ENCODE data around the gene GATAD2B. TPM values are rescaled to one million over a fixed set of nuclear protein-coding genes. Genes with fewer than 3 reads are reported as not detected.
"Not testable (repeated sequence)": the region's sequence is repeated elsewhere in the genome, so short reads cannot be mapped to it uniquely, and the experiment has no call there.

Gene GATAD2B
- polyA plus RNA-seq, 1 donor = 18.1 TPM

- DNase-seq (ENCODE audit: low read depth) = not testable (repeated sequence)
Measured at GRCh38 chr1:153840774-153841173, 82.0 kb downstream of the GATAD2B start.

DNA sequence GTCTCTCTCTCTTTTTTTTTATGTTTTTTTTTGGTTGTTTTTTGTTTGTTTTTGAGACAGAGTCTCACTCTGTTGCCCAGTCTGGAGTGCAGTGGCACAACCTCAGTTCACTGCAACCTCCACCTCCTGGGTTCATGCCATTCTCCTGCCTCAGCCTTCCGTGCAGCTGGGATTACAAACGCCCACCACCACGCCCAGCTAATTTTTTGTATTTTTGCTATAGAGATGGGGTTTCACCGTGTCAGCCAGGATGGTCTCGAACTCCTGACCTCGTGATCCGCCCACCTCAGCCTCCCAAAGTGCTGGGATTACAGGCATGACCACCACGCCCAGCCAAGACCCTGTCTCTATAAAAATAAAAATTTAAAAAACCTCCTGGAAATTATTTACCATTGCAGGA, 88.8 kb downstream of the GATAD2B start:
- not testable (repeated sequence) for DNase-seq (ENCODE audit: low read depth)

- no peak for DNase-seq (ENCODE audit: low read depth)
Measured at GRCh38 chr1:153833171-153833570, 89.6 kb downstream of the GATAD2B start.

- DNase-seq (ENCODE audit: low read depth) = no peak
Measured at GRCh38 chr1:153832293-153832692, 90.5 kb downstream of the GATAD2B start.

DNA sequence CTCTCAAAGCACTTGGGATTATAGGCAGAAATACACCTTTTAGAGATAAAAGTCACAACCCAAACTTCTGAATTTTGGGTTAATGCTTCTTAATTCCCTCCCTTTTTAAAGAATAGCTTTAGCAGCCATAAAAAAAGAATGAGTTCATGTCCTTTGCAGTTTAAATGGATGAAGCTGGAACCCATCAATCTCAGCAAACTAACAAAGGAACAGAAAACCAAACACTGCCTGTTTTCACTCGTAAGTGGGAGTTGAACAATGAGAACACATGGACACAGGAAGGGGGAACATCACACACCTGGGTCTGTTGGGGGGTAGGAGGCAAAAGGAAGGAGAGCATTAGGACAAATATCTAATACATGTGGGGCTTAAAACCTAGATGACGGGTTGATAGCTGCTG, 91.7 kb downstream of the GATAD2B start:
- no peak for DNase-seq (ENCODE audit: low read depth)

DNA sequence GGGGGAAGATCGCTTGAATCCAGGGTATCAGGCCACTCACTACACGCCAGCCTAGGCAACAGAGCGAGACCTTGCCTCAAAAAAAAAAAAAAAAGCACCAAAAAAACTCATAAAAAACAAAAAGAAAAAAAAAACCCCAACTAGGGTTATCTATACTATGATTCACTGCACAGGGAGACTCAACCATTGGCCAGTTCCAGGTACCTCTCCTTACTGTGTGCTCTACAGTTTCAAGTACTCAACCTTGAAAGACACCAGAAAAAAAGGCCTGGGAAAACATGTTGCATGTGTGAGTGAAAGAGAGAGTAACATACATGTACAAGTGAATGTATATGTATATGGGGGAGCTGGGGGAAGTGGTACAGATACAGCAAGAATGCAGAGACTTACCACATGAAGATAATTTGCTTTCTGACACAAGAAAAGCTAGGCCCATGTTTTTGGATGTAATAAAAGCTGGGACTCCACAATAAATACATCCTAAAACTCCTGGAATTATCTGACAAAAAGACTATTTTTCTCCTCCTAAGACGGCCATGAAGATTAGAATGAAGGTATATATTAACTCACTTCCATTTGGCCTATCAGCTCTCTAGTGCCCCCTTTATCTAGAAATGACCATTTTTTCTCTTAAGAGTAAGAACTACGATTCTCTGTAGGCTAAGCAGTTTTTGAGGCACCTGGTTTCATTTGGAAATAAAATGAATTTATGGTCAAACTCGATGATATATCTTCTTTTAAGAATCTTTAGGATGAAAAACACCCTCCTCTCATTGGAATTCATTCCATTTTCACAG, 95.4 kb downstream of the GATAD2B start:
- no peak for DNase-seq (ENCODE audit: low read depth)

- no peak for DNase-seq (ENCODE audit: low read depth)
Measured at GRCh38 chr1:153818876-153819275, 103.9 kb downstream of the GATAD2B start.

DNA sequence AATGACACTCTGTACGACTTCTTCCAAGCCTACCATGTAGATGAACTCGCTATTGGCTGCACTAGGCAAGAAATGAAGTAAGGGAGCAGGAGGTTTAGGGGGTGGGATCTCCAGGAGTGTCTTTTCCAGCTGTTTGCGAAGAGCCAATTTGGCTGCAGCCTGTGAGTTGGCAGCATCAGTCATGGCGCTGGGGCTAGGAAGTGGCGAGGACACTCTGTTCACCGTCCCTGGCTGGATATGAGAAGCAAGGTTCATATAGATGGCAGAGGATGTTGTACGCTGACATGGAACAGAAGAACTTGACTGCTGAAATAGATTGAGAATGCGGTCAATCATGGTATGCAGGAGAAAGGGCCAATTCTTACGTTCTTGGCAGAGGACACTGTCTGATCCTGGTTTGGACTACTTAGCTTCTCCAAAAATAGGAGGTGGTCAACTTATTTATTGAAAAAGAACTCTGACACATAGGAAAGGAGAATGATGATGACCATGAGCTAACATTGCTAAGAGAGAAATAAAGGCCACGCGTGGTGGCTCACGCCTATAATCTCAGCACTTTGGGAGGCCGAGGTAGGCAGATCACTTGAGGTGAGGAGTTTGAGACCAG, 106.4 kb downstream of the GATAD2B start:
- DNase-seq (ENCODE audit: low read depth) = no peak

DNA sequence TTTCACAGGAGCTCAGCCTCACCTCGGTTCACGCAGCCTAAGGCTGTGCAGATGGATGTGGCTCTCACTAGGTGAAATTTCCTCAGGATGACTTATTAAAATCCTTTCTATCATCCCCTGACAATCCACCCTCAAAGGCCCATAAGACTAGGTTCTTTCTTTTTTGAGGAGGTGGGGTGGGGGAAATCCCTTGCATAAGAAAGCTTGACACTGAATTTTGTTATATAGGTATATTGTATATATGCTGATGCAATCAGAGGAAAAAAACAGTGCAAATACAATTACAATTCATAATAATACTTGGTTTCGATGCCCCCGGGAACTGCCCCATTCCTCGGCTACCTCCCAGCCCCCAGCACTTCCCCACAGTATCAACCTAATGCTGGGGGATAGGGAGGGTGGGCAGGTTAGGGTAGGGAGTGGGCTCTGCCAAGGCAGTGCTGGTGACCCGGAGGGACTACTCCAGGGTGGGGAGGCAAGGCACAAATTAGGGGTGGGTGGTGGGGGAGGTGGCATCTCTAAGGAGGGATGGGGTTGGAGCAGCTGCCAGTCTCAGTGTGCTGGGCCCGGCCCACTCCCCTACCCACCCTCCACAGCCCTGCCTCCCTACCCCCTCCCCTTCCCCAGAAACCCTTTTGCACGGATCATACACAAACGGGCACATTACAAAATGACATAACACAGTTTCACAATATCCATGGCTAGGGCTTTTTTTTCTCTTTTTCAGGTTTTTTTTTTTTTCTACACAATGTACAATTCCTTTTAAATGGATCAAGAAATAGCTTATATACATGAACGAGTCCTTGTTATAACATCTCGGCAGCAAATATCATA, 116.7 kb downstream of the GATAD2B start:
- no peak for DNase-seq (ENCODE audit: low read depth)

GRCh38 chr1:153805042-153805745, 117.6 kb downstream of the GATAD2B start:
- no peak for DNase-seq (ENCODE audit: low read depth)

GRCh38 chr1:153804112-153804511, 118.7 kb downstream of the GATAD2B start:
- DNase-seq (ENCODE audit: low read depth) = no peak

- no peak for DNase-seq (ENCODE audit: low read depth)
Measured at GRCh38 chr1:153803470-153804056, 119.2 kb downstream of the GATAD2B start.

DNA sequence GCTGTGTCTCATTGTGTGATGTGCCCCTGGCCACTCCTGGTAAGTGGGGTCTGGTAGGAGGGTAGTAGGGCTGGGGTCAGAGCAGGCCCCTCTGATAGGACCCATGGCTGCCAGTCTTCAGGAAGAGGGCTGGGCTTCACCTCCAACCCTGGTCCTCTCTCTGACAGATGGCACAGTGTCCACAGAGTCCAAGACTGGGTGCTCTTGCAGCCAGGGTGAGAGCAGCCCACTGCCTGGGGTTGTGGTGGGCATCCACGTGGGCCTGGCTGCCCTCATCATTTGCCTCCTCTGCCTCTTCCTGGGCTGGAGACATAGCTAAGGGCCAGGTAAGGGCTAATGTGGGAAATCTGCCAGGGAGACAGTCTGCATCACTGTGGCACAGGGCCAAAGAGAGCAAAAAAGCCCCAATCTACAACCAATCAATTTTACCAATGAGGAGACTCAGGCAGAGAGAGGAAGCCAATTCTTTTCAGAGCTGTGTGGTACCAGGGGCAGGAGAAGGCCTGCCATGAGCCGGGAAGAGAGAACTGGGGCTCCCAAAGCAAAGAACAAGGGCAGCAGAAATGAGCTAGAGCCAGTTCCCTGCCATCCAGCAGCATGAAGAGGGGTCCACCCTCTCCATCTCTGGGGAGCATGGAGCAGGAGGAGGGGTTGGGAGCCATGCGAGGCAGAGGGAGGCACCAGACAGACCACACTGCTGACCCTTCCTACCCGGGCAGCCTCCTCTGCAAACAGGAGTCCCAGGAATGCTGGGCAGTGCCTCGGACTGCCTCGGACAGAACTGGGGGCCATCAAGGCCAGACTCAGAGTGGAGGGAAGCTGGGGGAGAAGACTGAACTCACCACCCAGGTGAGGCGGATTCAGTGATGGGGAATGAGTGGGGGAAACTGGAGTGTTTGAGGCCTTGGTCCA, 120.7 kb downstream of the GATAD2B start:
- no peak for DNase-seq (ENCODE audit: low read depth)

- DNase-seq (ENCODE audit: low read depth) = no peak
Measured at GRCh38 chr1:153801028-153801625, 121.6 kb downstream of the GATAD2B start.

GRCh38 chr1:153800516-153800915, 122.3 kb downstream of the GATAD2B start:
- no peak for DNase-seq (ENCODE audit: low read depth)

DNA sequence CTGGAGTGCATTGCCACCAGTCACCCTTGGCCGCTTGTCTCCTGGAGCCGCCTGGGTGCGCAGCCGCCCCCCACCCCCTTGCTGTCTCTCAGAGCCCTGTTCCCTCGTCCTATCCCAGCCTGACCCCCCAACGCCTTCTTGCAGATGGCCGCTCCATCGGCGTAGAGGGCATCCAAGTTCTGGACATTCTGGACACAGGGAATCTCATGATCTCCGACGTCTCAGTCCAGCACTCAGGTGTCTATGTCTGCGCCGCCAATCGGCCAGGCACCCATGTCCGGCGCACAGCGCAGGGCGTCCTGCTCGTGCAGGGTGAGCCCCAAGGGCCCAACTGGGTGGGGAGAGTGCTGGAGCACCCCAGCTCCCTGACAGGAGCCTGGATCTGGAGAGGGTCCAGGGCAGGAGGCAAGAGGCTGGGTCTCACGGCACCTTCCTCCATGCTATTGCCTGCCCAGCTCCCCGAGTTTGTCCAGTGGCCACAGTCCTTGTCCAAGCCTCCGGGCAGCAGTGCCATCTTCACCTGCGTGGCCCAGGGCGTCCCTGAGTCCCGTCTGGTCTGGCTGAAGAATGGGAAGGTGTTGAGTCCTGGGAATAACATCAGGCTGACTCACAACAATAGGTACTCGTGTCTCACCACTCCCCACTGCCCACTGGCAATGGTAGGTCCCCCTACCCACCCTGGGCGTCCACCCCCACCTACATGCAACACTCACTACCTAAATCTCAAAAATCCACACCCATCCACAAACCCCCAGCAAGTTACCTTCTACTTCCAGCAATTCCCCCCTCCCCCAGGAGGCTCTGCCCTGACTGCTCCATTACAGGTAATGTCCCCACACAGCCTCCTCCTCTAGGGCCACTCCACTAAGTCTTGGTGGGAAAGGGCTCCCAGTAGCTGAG, 123.0 kb downstream of the GATAD2B start:
- no peak for DNase-seq (ENCODE audit: low read depth)

DNA sequence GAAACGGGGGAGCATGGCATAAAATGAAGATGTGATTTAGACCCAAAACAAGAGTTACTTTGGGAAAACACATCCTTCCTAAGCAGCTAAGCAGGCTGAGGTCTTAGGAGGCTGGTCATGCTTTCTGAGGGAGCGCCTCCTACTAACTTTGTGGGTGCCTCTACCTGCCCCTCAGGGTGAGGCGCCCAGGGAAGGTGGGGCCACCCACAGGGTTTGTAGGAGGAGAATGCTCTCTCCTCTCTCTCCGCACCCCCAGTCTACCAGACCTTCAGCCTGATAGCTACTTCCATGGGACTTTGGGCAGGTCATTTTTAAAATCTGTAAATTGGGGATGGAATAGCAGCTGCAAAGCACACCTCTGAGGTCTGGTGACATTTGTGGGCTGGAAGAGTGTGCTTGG, 123.8 kb downstream of the GATAD2B start:
- no peak for DNase-seq (ENCODE audit: low read depth)

DNA sequence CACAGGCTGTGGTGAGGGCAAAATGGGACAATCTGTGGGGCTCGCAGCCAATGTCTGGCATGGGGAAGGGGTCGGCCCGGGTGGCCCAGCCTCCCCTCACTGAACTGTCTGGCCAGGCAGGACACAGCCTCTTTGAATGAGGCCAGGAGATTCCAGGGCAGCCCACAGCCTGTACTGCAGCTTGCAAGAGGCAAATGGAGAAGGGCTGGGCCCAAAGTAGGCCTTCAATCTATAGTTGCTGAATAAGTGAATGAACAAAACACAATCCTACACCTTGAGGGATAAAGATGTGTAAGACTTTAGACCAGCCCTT, 124.3 kb downstream of the GATAD2B start:
- no peak for DNase-seq (ENCODE audit: low read depth)

All from forelimb muscle (tissue), 1 donor.